ENCODE data around the gene MRPS5.

MRPS5 gene

DNA sequence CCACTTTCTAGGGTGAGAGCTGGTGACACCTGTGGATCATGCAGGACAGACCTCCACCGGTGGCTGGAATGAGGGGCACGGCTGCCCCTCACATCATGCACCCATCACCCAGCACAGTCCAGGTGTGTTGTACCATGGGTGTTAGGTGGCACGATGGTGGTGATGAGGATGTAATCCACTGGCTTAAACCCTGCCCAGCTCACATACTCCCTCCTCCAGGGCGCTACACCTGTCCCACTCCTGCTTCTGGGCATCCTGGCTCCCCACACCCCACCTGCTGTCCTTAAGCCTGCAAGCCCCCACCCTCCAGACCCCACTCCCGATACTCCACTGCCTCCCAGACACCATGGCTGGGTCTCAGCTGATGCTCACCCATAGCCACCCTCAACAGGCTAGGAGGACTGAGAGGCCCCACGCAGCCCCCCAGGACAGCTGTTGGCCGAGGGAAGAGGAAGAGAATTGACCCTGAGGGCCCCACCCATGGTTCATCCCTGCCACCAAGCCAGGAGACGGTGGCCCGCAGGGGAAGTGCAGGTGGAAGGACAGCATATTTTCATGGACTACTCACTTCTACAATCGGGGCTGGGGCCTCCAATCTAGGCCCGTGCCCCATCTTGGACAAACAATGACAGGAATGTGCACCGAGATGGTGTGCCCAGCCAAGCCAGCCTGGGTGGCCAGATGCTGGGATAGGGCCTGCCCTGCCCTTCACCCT is 61.8 kb downstream of the MRPS5 start:
- no peak overlapping the region for H3K27ac ChIP-seq (replicated peaks)
- H3K27me3 ChIP-seq (ENCODE audit: insufficient read depth, poor library complexity, severe bottlenecking) = peaks cover 2% of the 10 kb centered on the region
- H3K4me3 ChIP-seq (replicated peaks; ENCODE audit: insufficient read depth, low read length) = no peak overlapping the region
- DNase-seq (ENCODE audit: low read depth in 1 of 2, low spot score in 1 of 2) = no peak
- no peak for TF ChIP-seq POLR2AphosphoS5 (IDR thresholded peaks at IDR 0.05; ENCODE audit: low read depth)

DNA sequence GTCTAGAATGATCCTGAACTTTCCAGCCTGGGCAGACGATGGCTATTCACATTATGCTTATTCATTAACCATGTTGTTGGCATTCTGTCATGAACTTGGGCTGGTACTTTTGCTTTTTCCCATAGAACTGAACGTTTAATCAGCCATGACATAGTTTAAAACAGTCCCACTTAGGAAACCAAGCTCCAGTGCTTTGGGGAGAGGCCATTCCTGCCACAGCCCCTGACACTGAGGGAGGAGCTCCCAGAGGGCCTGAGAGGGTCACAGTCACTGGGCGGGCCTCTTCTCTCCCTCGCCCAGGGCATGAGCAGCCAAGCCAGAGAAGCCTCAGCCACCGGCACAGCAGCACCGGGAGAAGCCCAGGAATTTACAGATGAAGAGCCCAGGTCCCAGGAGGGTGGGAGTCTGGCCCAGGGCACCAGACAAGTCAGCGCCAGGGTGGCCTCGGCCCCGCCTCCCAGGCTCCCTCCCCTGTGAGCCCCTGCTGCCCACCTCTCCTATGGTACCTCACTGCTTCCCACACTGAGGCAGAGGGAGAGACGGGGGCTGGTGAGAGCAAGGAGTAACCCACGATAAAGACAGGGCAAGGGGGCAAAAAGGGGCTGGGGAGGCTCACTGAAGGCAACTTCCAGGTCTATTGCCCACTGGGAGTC is 62.5 kb downstream of the MRPS5 start:
- DNase-seq (ENCODE audit: low read depth in 1 of 2, low spot score in 1 of 2) = no peak
- Histone ChIP-seq H3K4me3 (replicated peaks; ENCODE audit: insufficient read depth, low read length) (no peak overlapping the region), H3K27ac (replicated peaks) (no peak overlapping the region), H3K27me3 (ENCODE audit: insufficient read depth, poor library complexity, severe bottlenecking) (peaks cover 3% of the 10 kb centered on the region)
- no peak for TF ChIP-seq POLR2AphosphoS5 (IDR thresholded peaks at IDR 0.05; ENCODE audit: low read depth)
- TF ChIP-seq SPI1 (IDR thresholded peaks at IDR 0.05; ENCODE audit: borderline replicate concordance, low read depth) = no peak

- peaks cover 3% of the 10 kb centered on the region for H3K27me3 ChIP-seq (ENCODE audit: insufficient read depth, poor library complexity, severe bottlenecking)
- no peak overlapping the region for H3K4me3 ChIP-seq (replicated peaks; ENCODE audit: insufficient read depth, low read length)
- no peak for DNase-seq (ENCODE audit: low read depth in 1 of 2, low spot score in 1 of 2)
- TF ChIP-seq POLR2AphosphoS5 (IDR thresholded peaks at IDR 0.05; ENCODE audit: low read depth) = no peak
- no peak for TF ChIP-seq SPI1 (IDR thresholded peaks at IDR 0.05; ENCODE audit: borderline replicate concordance, low read depth)
- TF ChIP-seq, protein P1, sequence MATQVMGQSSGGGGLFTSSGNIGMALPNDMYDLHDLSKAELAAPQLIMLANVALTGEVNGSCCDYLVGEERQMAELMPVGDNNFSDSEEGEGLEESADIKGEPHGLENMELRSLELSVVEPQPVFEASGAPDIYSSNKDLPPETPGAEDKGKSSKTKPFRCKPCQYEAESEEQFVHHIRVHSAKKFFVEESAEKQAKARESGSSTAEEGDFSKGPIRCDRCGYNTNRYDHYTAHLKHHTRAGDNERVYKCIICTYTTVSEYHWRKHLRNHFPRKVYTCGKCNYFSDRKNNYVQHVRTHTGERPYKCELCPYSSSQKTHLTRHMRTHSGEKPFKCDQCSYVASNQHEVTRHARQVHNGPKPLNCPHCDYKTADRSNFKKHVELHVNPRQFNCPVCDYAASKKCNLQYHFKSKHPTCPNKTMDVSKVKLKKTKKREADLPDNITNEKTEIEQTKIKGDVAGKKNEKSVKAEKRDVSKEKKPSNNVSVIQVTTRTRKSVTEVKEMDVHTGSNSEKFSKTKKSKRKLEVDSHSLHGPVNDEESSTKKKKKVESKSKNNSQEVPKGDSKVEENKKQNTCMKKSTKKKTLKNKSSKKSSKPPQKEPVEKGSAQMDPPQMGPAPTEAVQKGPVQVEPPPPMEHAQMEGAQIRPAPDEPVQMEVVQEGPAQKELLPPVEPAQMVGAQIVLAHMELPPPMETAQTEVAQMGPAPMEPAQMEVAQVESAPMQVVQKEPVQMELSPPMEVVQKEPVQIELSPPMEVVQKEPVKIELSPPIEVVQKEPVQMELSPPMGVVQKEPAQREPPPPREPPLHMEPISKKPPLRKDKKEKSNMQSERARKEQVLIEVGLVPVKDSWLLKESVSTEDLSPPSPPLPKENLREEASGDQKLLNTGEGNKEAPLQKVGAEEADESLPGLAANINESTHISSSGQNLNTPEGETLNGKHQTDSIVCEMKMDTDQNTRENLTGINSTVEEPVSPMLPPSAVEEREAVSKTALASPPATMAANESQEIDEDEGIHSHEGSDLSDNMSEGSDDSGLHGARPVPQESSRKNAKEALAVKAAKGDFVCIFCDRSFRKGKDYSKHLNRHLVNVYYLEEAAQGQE (IDR thresholded peaks at IDR 0.05; ENCODE audit: insufficient replicate concordance, low read depth) = no peak
- TF ChIP-seq CTCF (IDR thresholded peaks at IDR 0.05; ENCODE audit: insufficient read depth, low read length) = no peak
- TF ChIP-seq GABPA (IDR thresholded peaks at IDR 0.05; ENCODE audit: low read depth) = no peak
- no peak overlapping the region for H3K27ac ChIP-seq (replicated peaks)
These were observed 63.1 kb downstream of the MRPS5 start for GRCh38 chr2:95058466-95058988.

GRCh38 chr2:95057535-95058370 is 63.9 kb downstream of the MRPS5 start:
- no peak for DNase-seq (ENCODE audit: low read depth in 1 of 2, low spot score in 1 of 2)
- H3K27ac ChIP-seq (replicated peaks) = no peak overlapping the region
- H3K4me3 ChIP-seq (replicated peaks; ENCODE audit: insufficient read depth, low read length) = no peak overlapping the region
- TF ChIP-seq, protein P1 (IDR thresholded peaks at IDR 0.05; ENCODE audit: insufficient replicate concordance, low read depth) = no peak
- TF ChIP-seq CTCF (IDR thresholded peaks at IDR 0.05; ENCODE audit: insufficient read depth, low read length) (no peak), SPI1 (IDR thresholded peaks at IDR 0.05; ENCODE audit: borderline replicate concordance, low read depth) (no peak), POLR2AphosphoS5 (IDR thresholded peaks at IDR 0.05; ENCODE audit: low read depth) (no peak), GABPA (IDR thresholded peaks at IDR 0.05; ENCODE audit: low read depth) (no peak)
- H3K27me3 ChIP-seq (ENCODE audit: insufficient read depth, poor library complexity, severe bottlenecking) = peaks cover 3% of the 10 kb centered on the region

All from HL-60 (cell line).